Retina (tissue), 1 donor: ENCODE data around the gene DEDD2.

Experiments used
- DNase-seq: peaks from one replicate; pipeline ENCODE4 v3.0.0-alpha.2; 2016

The DEDD2 gene

GRCh38 chr19:42226886-42227285 is 9.4 kb upstream of the DEDD2 start:
- no peak for DNase-seq

- no peak for DNase-seq
Measured at GRCh38 chr19:42225718-42226292, 8.3 kb upstream of the DEDD2 start.

GRCh38 chr19:42224940-42225717 is 7.7 kb upstream of the DEDD2 start:
- no peak for DNase-seq

- no peak for DNase-seq
Measured at GRCh38 chr19:42220751-42221097, 3.2 kb upstream of the DEDD2 start.

- peak; percentile 97 for DNase-seq
Measured at GRCh38 chr19:42219812-42220750, 2.6 kb upstream of the DEDD2 start, which contains the start of gene ZNF526. ZNF526 (plus strand) TSS chr19:42220312; CDS start chr19:42224404, 4,092 bp downstream.

GRCh38 chr19:42216653-42217519 is 591 bp downstream of the DEDD2 start:
- peak; percentile 70 for DNase-seq

GRCh38 chr19:42214810-42215485 is 2.5 kb downstream of the DEDD2 start:
- no peak for DNase-seq

- no peak for DNase-seq
Measured at GRCh38 chr19:42212886-42213285, 4.6 kb downstream of the DEDD2 start.

GRCh38 chr19:42208612-42209011 is 8.9 kb downstream of the DEDD2 start:
- DNase-seq = no peak

GRCh38 chr19:42207767-42208271 is 9.7 kb downstream of the DEDD2 start:
- no peak for DNase-seq

- DNase-seq = no peak
Measured at GRCh38 chr19:42206871-42207755, 10.4 kb downstream of the DEDD2 start.

- no peak for DNase-seq
Measured at GRCh38 chr19:42204664-42205063, 12.8 kb downstream of the DEDD2 start.

- no peak for DNase-seq
Measured at GRCh38 chr19:42203700-42204099, 13.8 kb downstream of the DEDD2 start.

GRCh38 chr19:42202290-42202880 is 15.1 kb downstream of the DEDD2 start:
- DNase-seq = no peak

GRCh38 chr19:42201489-42202289 is 15.8 kb downstream of the DEDD2 start:
- no peak for DNase-seq

- DNase-seq = no peak
Measured at GRCh38 chr19:42200116-42200715, 17.3 kb downstream of the DEDD2 start.

- no peak for DNase-seq
Measured at GRCh38 chr19:42199440-42200115, 17.9 kb downstream of the DEDD2 start.
